Measurements from ENCODE around the gene POLDIP3. TPM values are rescaled to one million over a fixed set of nuclear protein-coding genes. Genes with fewer than 3 reads are reported as not detected.
"Not testable (repeated sequence)": the region's sequence is repeated elsewhere in the genome, so short reads cannot be mapped to it uniquely, and the experiment has no call there.

Gene POLDIP3
- total RNA-seq, 1 experiment from 2014 or later = 58.3 TPM

DNA sequence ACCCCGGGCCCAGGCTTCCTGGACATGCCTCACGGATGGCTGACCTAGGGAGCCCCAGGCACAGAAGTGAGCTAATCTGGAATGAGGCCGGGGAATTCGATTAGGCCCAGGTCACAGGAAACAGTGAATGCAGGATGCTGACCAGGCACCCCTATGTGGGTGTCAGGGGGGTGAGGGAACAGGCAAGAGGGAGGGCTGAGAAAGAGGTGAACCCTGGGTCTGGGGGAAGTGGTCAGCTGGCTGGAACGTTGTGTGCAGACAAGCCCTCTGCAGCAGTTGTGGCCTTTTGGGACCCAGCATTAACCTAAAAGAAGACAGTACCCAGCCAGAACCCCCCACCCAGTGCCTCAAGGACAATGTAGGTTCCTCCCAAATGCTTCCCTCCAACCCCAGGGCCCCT lies 52.8 kb downstream of the POLDIP3 start:
- no peak for DNase-seq (ENCODE audit: low read depth)

DNA sequence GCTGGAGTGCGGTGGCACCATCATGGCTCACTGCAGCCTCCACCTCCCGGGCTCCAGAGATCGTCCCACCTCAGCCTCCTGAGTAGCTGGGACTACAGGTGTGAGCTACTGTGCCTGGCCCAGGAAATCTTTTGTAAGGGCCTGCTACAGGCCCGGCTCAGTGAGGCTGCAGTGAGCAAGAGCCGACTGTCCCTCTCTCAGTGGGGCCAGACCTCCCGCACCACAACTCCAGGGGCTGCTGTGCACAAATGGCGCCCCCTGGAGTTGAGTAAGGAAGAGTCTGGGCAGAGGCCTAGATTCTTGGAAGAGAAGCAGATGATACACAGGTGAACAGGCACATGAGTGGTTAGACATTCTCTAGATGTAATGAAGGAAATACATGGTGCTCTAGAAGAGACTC lies 53.9 kb downstream of the POLDIP3 start:
- DNase-seq (ENCODE audit: low read depth) = no peak

DNA sequence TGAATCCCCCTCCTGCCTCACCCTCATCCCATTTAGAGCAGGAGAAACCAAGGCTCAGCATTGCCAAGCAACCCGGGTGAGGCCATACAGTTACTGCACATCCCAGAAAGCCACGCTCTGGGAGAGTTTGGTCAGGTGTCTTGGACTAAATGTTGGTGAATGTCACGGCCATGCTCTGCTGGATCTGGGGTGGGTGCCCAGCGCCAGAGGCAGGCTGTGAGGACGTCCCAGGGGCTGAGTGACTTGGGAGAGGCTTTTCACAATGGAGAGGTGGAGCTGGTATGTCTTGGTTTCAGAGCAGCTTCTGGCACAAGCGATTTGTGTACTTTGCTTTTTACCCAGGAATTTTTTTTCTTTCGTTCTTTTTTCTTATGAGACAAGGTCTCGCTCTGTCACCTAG lies 54.3 kb downstream of the POLDIP3 start:
- no peak for DNase-seq (ENCODE audit: low read depth)

DNA sequence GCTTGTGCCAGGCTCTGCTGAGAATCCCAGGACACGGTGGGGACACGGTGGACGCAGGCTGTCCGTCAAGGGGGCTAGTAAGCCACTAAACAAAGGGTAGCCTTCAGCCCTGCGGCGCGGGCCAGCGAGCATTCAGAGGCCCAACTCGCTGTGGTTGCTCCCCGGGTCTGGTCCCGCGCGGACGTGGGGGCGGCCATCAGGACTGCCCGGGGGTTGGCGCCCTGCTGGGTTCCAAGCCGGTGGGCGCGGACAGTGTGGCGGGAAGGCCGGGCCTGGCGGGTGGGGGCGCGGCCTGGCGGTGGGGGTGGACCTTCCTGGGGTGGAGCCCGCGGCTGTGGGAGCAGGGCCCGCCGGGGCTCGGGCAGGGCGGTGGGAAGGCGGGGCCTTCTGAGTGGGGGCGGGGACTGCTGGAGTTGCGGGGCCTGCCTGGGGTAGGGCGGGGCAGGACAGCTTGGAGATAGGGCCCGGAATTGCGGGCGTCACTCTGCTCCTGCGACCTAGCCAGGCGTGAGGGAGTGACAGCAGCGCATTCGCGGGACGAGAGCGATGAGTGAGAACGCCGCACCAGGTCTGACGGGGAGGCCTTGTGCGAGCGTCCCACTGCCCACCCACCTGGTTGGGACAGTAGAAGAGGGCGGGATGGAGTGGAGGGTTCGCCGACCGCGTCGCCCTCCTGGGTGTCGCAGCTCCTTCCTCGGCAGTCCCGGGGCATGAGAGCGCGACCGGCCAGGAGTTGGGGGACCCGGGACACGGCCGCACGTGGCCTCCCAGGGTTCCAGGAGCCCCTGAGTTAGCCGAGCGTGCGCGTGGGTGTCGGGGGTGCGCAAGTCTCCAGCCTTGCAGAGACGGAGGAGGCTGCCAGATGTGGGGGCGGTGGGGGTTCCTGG lies 61.0 kb downstream of the POLDIP3 start, which contains the start of gene SERHL2:
Gene SERHL2, plus strand, starts transcription at position 482 of the 887 bp plus-strand sequence. Its CDS starts 65 bp downstream, at position 547.
- DNase-seq (ENCODE audit: low read depth) = no peak

DNA sequence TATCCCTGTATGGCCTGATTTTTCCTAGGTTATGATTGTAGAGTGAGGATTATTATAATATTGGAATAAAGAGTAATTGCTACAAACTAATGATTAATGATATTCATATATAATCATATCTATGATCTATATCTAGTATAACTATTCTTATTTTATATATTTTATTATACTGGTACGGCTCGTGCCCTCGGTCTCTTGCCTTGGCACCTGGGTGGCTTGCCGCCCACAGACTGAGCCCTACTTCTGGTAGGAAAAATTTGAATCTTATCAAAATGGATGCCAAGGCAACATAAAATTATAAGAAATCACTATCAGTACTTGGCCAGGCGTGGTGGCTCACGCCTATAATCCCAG lies 62.4 kb downstream of the POLDIP3 start:
- DNase-seq (ENCODE audit: low read depth) = not testable (repeated sequence)

DNA sequence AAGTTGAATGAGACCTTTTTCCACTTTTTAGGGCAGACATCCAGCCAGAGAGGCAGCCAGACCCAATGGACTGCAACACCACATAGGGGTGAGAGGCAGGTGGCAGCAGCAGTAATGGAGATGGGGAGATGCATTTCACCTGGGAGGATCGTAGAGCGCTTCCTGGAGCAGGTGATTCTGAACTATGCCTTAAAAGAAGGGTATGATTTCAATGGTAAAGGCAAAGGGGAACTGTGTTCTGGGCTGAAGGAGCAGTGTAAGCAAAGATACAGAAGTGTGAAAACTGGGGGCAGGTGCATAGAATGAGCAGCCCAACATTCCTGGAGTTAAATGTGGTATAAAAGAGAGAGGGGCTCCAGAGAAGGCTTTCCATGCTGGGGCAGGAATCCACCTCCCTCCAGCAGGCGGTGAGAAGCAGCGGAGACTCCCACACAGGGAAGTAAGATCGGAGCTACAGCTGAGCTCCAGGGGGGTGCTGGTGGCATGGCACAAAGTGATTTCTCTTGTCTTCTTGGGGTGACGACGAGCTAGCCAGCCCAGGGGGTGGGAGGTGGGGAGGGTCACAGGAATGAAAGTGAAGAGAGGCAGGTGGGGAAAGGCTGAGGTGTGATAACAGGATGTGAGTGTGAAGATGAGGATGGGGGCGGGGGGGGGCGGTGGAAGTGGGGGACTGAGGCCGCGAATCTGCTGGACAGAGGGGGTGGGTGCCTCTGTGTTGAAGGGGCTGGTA lies 65.2 kb downstream of the POLDIP3 start:
- no peak for DNase-seq (ENCODE audit: low read depth)

DNA sequence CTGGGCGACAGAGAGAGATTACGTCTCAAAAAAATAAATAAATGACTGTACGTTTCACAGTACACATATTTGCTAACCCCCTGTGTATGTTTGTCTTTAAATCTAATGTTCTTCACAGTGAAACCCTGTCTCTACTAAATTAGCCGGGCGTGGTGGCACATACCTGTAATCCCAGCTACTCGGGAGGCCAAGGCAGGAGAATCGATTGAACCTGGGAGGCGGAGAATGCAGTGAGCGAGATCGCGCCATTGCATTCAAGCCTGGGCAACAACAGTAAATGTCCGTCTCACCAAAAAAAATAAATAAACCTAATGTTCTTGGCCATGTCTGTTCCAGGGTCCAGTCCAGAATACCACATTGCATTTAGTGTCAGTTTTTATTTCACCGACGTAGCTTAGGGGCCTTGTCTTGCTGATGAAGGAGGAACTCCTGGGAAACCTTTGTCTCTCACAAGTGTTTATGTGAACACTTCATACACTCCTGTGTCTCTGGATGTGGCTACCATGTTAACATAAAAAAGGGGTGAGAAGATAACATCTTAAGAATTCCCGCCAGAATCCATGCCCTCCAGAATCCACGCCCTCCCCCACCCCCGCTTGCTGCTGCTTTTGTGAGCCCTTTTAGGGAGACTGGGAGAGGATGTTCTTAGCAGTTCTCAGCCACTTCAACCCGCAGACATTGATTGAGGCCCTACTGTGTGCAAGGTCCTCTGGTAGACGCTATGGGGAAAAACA lies 65.9 kb downstream of the POLDIP3 start:
- no peak for DNase-seq (ENCODE audit: low read depth)

DNA sequence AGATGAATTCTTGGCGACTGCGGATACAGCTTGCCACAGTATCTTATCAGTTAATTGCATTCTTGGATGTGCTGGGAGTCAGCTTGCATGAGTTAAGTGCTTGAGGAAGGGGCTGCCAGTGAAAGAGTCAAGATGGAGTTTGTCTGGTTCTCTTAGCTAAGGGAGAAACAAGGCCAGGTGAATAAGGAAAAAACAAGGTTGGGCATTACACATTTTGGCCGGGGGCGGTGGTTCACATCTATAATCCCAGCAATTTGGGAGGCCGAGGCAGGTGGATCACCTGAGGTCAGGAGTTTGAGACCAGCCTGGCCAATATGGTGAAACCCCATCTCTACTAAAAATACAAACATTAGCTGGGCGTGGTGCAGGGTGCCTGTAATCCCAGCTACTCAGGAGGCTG lies 66.6 kb downstream of the POLDIP3 start:
- not testable (repeated sequence) for DNase-seq (ENCODE audit: low read depth)

DNA sequence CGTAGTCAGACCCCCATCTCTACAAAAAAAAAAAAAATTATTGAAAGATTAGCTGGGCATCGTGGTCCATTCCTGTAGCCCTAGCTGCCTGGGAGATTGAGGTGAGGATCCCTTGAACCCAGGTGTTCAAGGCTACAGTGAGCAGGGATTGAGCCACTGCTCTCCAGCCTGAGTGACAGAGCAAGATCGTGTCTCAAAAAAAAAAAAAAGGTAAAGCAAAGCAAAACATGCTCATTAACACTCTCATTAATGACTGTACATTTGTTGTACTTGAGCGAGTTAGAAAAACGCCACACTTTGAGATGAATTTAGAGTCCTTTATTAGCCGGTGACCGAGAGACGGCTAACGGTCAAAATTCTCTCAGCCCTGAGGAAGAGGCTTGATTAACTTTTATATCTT lies 67.1 kb downstream of the POLDIP3 start:
- no peak for DNase-seq (ENCODE audit: low read depth)

DNA sequence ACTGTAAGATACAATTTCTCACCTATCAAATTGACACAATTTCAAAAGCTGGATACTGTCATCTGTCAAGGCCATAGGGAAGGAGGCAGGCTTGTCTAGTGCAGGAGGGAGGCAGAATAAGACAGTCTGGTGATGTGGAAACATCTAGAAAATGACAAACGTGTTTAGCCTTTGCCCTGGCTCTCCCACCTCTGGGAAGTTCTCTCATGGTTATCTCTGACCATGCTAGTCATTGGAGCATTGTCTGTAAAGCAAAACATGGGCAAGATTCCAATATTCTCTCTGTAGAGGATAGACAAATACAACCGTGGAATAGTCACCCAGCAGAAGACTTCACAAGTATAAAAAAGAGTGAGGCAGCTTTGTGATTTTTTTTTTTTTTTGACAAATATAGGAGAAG lies 70.0 kb downstream of the POLDIP3 start:
- DNase-seq (ENCODE audit: low read depth) = no peak

DNA sequence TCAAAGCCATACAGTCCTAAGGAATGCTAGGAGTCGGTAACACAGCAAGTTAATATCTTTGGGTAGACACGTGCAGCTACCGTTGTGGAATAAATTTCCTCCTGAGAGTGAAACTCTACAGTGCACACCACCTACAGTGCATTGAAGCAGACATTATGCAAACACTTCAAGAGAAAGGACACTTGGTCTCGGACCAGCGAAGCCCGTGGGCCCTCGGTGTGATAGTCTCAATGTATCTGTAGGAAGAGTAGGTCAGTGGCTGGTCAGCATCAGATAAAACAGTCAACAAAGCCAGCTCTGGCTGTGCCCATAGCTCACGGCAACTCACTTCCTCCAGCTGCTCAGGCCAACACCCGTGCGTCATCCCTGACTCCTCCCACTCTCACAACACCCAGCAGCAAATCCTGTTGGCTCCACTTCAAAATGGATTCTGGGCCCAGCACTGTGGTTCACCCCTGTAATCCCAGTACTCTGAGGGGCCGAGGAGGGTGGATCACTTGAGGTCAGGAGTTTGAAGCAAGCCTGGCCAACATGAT lies 75.4 kb downstream of the POLDIP3 start:
- not testable (repeated sequence) for DNase-seq (ENCODE audit: low read depth)

DNA sequence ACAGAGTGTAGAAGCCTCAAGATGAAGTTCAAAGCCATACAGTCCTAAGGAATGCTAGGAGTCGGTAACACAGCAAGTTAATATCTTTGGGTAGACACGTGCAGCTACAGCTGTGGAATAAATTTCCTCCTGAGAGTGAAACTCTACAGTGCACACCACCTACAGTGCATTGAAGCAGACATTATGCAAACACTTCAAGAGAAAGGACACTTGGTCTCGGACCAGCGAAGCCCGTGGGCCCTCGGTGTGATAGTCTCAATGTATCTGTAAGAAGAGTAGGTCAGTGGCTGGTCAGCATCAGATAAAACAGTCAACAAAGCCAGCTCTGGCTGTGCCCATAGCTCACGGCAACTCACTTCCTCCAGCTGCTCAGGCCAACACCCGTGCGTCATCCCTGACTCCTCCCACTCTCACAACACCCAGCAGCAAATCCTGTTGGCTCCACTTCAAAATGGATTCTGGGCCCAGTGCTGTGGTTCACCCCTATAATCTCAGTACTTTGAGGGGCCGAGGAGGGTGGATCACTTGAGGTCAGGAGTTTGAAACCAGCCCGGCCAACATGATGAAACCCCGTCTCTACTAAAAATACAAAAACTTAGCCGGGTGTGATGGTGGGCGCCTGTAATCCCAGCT lies 77.4 kb downstream of the POLDIP3 start:
- DNase-seq (ENCODE audit: low read depth) = not testable (repeated sequence)

DNA sequence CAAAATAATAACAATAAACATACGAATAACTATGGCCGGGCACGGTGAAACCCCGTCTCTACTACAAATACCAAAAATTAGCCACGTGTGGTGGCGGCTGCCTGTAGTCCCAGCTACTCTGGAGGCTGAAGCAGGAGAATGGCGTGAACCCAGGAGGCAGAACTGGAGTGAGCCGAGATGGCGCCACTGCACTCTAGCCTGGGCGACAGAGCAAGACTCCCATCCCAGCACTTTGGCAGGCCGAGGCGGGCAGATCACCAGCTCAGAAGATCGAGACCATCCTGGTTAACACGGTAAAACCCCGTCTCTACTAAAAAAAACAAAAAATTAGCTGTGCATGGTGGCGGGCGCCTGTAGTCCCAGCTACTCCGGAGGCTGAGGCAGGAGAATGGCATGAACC lies 78.0 kb downstream of the POLDIP3 start:
- DNase-seq (ENCODE audit: low read depth) = not testable (repeated sequence)

DNA sequence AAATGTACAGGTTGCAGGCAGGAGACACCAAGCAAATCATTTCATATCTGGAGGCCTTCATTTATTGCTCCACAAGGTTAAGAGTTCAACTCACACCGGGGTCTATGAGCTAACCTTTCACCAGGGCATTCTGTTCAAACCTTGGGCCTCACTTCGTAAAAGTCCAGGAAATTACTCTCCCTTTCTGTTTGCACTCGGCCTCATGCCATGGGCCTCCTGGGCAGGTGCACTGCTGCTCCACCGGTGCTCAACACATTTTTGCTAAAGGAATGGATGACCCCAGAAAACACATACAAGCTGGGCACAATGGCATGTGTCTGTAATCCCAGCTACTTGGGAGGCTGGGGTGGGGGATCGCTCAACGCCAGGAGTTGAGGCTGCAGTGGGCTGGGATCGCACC lies 78.5 kb downstream of the POLDIP3 start:
- no peak for DNase-seq (ENCODE audit: low read depth)

DNA sequence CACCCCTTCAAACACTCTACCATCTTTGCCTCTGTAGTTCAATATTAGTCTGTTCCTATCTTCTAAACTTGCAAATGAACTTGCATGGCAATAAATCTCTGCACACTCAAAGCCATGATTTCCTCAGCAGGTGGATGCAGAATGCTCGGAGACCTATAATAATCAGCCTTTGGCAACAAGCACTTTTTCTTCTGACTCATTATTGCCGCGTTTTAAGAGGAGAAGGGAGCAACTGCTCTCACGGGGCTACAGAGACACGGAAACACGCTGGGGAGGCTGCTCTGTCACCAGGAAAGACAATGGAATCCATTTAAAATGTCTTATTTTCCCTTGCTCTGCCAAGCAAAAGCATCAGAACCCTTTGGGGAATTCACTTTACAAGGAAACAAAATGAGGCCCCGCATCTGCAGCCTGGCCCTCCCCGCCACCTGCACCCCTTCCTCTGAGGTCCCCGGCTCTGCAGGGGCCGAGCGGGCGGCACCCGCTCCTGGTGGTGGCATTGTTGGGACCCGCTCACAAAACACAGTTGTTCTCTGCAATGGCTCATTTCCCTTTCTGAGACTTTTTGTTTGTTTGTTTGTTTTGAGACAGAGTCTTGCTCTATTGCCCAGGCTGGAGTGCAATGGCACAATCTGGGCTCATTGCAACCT lies 79.5 kb downstream of the POLDIP3 start:
- not testable (repeated sequence) for DNase-seq (ENCODE audit: low read depth)

Small RNA genes within 50 kb of the gene (small RNA-seq; reads per million reads assigned to genes)
- gene RN7SKP80 (not detected), gene RNU6-513P (not detected)

Other genes with a start within 250 kb of the POLDIP3 start
- not detected in 2 replicates for gene NFAM1, start 182.5 kb downstream of the POLDIP3 start, total RNA-seq (2014; rRNA removed; shearing (Covaris generic))
- 48.7 and 50.0 TPM in 2 replicates for gene RRP7A, start 95.1 kb downstream of the POLDIP3 start, total RNA-seq (2014; rRNA removed; shearing (Covaris generic))
- gene SERHL2, start 60.9 kb downstream of the POLDIP3 start, total RNA-seq (2014; rRNA removed; shearing (Covaris generic)) = 0.63 TPM in 1 of 2 replicates, not detected in the other
- gene ATP5MGL, start 25.7 kb upstream of the POLDIP3 start, total RNA-seq (2014; rRNA removed; shearing (Covaris generic)) = 0.27 TPM in 1 of 2 replicates, not detected in the other
- 69.9 and 112 TPM in 2 replicates for gene CYB5R3, start 34.5 kb upstream of the POLDIP3 start, total RNA-seq (2014; rRNA removed; shearing (Covaris generic))
- gene A4GALT, start 106.0 kb upstream of the POLDIP3 start, total RNA-seq (2014; rRNA removed; shearing (Covaris generic)) = 6.9 and 7.3 TPM in 2 replicates
- 20.4 and 22.9 TPM in 2 replicates for gene ARFGAP3, start 242.4 kb upstream of the POLDIP3 start, total RNA-seq (2014; rRNA removed; shearing (Covaris generic))

All from HT1080 (cell line).